HCT116 (cell line): Measurements from ENCODE around the gene SLC17A1. TPM values are rescaled to one million over a fixed set of nuclear protein-coding genes. Genes with fewer than 3 reads are reported as not detected.
"Not testable (repeated sequence)": the region's sequence is repeated elsewhere in the genome, so short reads cannot be mapped to it uniquely, and the experiment has no call there.

Experiments used
- ATAC-seq: fragments of 200-7000 bp; cut with Tn5 transposase; 2 replicates; pipeline ENCODE4 v1.9.1; 2020; ENCODE audit warnings: mild to moderate bottlenecking, moderate library complexity
- BruUV-seq: library from RNA; stranded (reverse); fragments of 400-500 nt; replicated peaks from 2 replicates; lab custom pipeline; 2021; lab: Mats Ljungman, UMichigan
- CTCF ChIA-PET: fragments of 300-600 bp; sonication (Branson Sonifier 250); formaldehyde crosslinking; loops from one replicate; lab custom pipeline; 2021; ENCODE audit warnings: antibody characterized with exemption; lab: Charles Lee
- POLR2A ChIA-PET: fragments of 300-600, 350-600 bp; sonication (Branson Sonifier 250); formaldehyde crosslinking; loops from one replicate; lab custom pipeline; 2021; ENCODE audit warnings: antibody characterized with exemption; lab: Charles Lee
- RAD21 ChIA-PET, 2 experiments: fragments of 300-600 bp; sonication (Branson Sonifier 250); formaldehyde crosslinking; loops; one replicate each; lab custom pipeline; 2023; ENCODE audit warnings: low total read pairs in 2 of 2; ENCODE audit not compliant: uncharacterized antibody in 2 of 2, unreplicated experiment in 2 of 2, low non-redundant PET in 1 of 2; lab: Charles Lee
- DNase-seq: peaks from one replicate; pipeline ENCODE4 v3.0.0-alpha.2; 2010; ENCODE audit warnings: low read depth, low spot score
- H2AFZ ChIP-seq: fragments of 200-600 bp; shearing (Covaris generic), sonication (generic); 2 replicates; pipeline ENCODE4 v1.6.1; 2017; ENCODE audit warnings: low read depth, mixed run types, mixed read lengths, antibody characterized with exemption, low read length; ENCODE audit not compliant: poor library complexity, severe bottlenecking
- H3K27ac ChIP-seq: 2 replicates; pipeline ENCODE4 v1.5.1; 2012; ENCODE audit warnings: low read depth, low read length
- H3K27me3 ChIP-seq: fragments of 200-600 bp; sonication (generic); 2 replicates; pipeline ENCODE4 v1.6.1; 2016; ENCODE audit warnings: mixed run types, low read length, mixed read lengths; ENCODE audit not compliant: insufficient read depth
- H3K36me3 ChIP-seq, 2 experiments: fragments of 200-500 bp in 1 of 2; fragments of 200-600 bp in 1 of 2; sonication (Bioruptor generic) in 1 of 2; sonication (generic) in 1 of 2; 2 replicates each; pipeline versions ENCODE4 v1.5.1 to v1.6.1; 2014 to 2016; ENCODE audit warnings: low read length in 2 of 2, inconsistent platforms in 1 of 2, mixed read lengths in 1 of 2, mixed run types in 1 of 2; ENCODE audit not compliant: insufficient read depth in 2 of 2, control insufficient read depth in 1 of 2
- H3K4me1 ChIP-seq, 2 experiments: fragments of 200-600 bp in 1 of 2; sonication (generic) in 1 of 2; 2 replicates each; pipeline versions ENCODE4 v1.5.1 to v1.6.1; 2012 to 2017; ENCODE audit warnings: low read length in 2 of 2, inconsistent platforms in 1 of 2, mild to moderate bottlenecking in 1 of 2, mixed read lengths in 1 of 2, mixed run types in 1 of 2, moderate library complexity in 1 of 2; ENCODE audit not compliant: insufficient read depth in 2 of 2, control insufficient read depth in 1 of 2
- H3K4me2 ChIP-seq: fragments of 200-600 bp; sonication (generic); 2 replicates; pipeline ENCODE4 v1.6.1; 2017; ENCODE audit warnings: mixed run types, low read length, mixed read lengths
- H3K4me3 ChIP-seq, 2 experiments: fragments of 200-600 bp in 1 of 2; sonication (generic) in 1 of 2; replicated peaks in 1 of 2; 2 replicates each; pipeline ENCODE4 v1.5.1; 2011 to 2016; ENCODE audit warnings: low read length in 2 of 2, control low read depth in 1 of 2, low read depth in 1 of 2, mild to moderate bottlenecking in 1 of 2, mixed read lengths in 1 of 2, mixed run types in 1 of 2
- H3K79me2 ChIP-seq: fragments of 200-600 bp; sonication (generic); 2 replicates; pipeline ENCODE4 v1.6.1; 2017; ENCODE audit warnings: mild to moderate bottlenecking, mixed run types, low read length, moderate library complexity, mixed read lengths; ENCODE audit not compliant: insufficient read depth
- H3K9ac ChIP-seq: fragments of 200-600 bp; sonication (generic); 2 replicates; pipeline ENCODE4 v1.6.1; 2016; ENCODE audit warnings: low read length, mixed read lengths
- H3K9me2 ChIP-seq: fragments of 200-600 bp; sonication (generic), shearing (Covaris generic); 2 replicates; pipeline ENCODE4 v1.6.1; 2017; ENCODE audit warnings: mixed run types, mild to moderate bottlenecking, moderate library complexity; ENCODE audit not compliant: insufficient read depth
- H3K9me3 ChIP-seq, 2 experiments: fragments of 200-500 bp in 1 of 2; fragments of 200-600 bp in 1 of 2; sonication (Bioruptor generic) in 1 of 2; sonication (generic) in 1 of 2; 2 replicates each; pipeline ENCODE4 v1.6.1; 2014 to 2017; ENCODE audit warnings: low read length in 2 of 2, mixed read lengths in 2 of 2, inconsistent platforms in 1 of 2, low read depth in 1 of 2, mild to moderate bottlenecking in 1 of 2, mixed run types in 1 of 2, moderate library complexity in 1 of 2; ENCODE audit not compliant: control insufficient read depth in 1 of 2, insufficient read depth in 1 of 2
- H4K20me1 ChIP-seq: fragments of 200-600 bp; sonication (generic), shearing (Covaris generic); 2 replicates; pipeline ENCODE4 v1.6.1; 2017; ENCODE audit warnings: mixed run types, mild to moderate bottlenecking, moderate library complexity; ENCODE audit not compliant: insufficient read depth
- CBX3 ChIP-seq: IDR thresholded peaks from 2 replicates; pipeline ENCODE4 v1.6.1; 2012; ENCODE audit warnings: low read depth
- CEBPB ChIP-seq: IDR thresholded peaks from 2 replicates; pipeline ENCODE4 v1.6.1; 2012; ENCODE audit warnings: low read depth
- CTCF ChIP-seq, 3 experiments: fragments of 200-600 bp in 1 of 3; sonication (generic) in 1 of 3; IDR thresholded peaks in 2 of 3; conservative IDR thresholded peaks in 1 of 3; 2 replicates each; pipeline ENCODE4 v1.5.1; 2012 to 2017; ENCODE audit warnings: low read depth in 2 of 3, low read length in 2 of 3, antibody characterized with exemption in 1 of 3, borderline replicate concordance in 1 of 3, control low read depth in 1 of 3, mild to moderate bottlenecking in 1 of 3, mixed read lengths in 1 of 3, mixed run types in 1 of 3, moderate library complexity in 1 of 3; ENCODE audit not compliant: insufficient read depth in 1 of 3
- EGR1 ChIP-seq: IDR thresholded peaks from 2 replicates; pipeline ENCODE4 v1.6.1; 2012; ENCODE audit warnings: low read depth
- ELF1 ChIP-seq: IDR thresholded peaks from 2 replicates; pipeline ENCODE4 v1.6.1; 2012; ENCODE audit warnings: low read depth, borderline replicate concordance
- FOSL1 ChIP-seq: IDR thresholded peaks from 2 replicates; pipeline ENCODE4 v1.6.1; 2012; ENCODE audit warnings: low read depth
- POLR2A ChIP-seq: IDR thresholded peaks from 2 replicates; pipeline ENCODE4 v1.7.0; 2011; ENCODE audit warnings: borderline replicate concordance; ENCODE audit not compliant: insufficient read depth, insufficient read length; ENCODE audit errors: extremely low read depth
- RAD21 ChIP-seq: IDR thresholded peaks from 2 replicates; pipeline ENCODE4 v1.6.1; 2012; ENCODE audit warnings: low read depth, mild to moderate bottlenecking
- TCF7L2 ChIP-seq: IDR thresholded peaks from 2 replicates; pipeline ENCODE4 v1.7.0; 2011; ENCODE audit warnings: borderline replicate concordance, inconsistent platforms; ENCODE audit not compliant: insufficient read depth, insufficient read length; ENCODE audit errors: extremely low read depth
- YY1 ChIP-seq: IDR thresholded peaks from 2 replicates; pipeline ENCODE4 v1.6.1; 2011; ENCODE audit warnings: low read length, low read depth, moderate library complexity, mild to moderate bottlenecking; ENCODE audit not compliant: insufficient replicate concordance; ENCODE audit errors: extremely low read depth
- ZFX ChIP-seq: fragments of 450-650 bp; IDR thresholded peaks from 2 replicates; pipeline ENCODE4 v1.6.1; 2017
- ZNF274 ChIP-seq: fragments of 200-500 bp; sonication (Bioruptor generic); IDR thresholded peaks from 2 replicates; pipeline ENCODE4 v1.6.1; 2014; ENCODE audit warnings: mild to moderate bottlenecking, low read depth, low read length, inconsistent platforms
- intact Hi-C: fragments of 100-400 bp; cut with micrococcal nuclease; formaldehyde crosslinking; loops from 2 replicates; pipeline ENCODE4 v1.10.0; 2022
- total RNA-seq: library from RNA; stranded (reverse); gene quantifications from one replicate; pipeline ENCODE4 v1.2.1, GENCODE V29; 2021; ENCODE audit not compliant: unreplicated experiment

The SLC17A1 gene
- total RNA-seq, 1 experiment from 2014 or later: not detected

GRCh38 chr6:25750906-25751305, 80.9 kb downstream of the SLC17A1 start:
- CTCF ChIA-PET: interaction anchor here (0.6 kb wide), 1 partner anchor 335 kb away, joined by 3 read pairs; no protein-coding TSS in a partner anchor
- H3K4me1 ChIP-seq: no peaks in the 10 kb centered on the region

DNA sequence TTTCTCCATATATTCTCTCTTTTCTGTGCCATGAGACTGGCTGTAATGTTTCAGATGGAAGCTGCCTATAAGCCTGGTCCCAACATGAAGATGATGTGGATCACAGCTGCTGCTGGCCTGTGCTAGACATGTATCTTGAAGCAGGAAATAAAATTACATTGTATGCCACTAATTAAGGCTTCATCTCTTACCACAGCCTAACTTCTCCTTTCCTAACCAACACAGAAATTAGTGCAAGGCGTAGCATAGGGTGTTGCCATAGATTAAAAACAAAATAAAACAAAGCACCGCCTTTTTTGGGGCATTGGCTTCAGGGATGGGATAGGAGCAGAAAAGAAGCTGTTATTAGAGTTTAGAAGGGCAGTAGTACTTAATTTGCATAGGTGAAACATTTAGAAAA, 82.0 kb downstream of the SLC17A1 start:
- H3K27me3 ChIP-seq: no peaks in the 10 kb centered on the region
- no peak overlapping the region for H3K27ac ChIP-seq
- ChIA-PET POLR2A (interaction anchor here (0.7 kb wide), 1 partner anchor 17 kb away, joined by 4 read pairs; no protein-coding TSS in a partner anchor), RAD21 (no interaction called here), CTCF (no interaction called here)
- H4K20me1 ChIP-seq: no peaks in the 10 kb centered on the region
- no peaks in the 10 kb centered on the region for H3K79me2 ChIP-seq
- H2AFZ ChIP-seq: no peak overlapping the region
- no peak overlapping the region for H3K4me3 ChIP-seq
- BruUV-seq: no TSS peak
- TF ChIP-seq RAD21 (no peak), CTCF (IDR thresholded peaks at IDR 0.05 in 2 of 3, conservative IDR thresholded peaks at IDR 0.05 in 1 of 3; ENCODE audit: borderline replicate concordance in 1 of 3, insufficient read depth in 1 of 3, low read depth in 2 of 3, low read length in 2 of 3) (no peak), TCF7L2 (no peak), ZFX (no peak)
- H3K9ac ChIP-seq: no peak overlapping the region
- no peaks in the 10 kb centered on the region for H3K9me2 ChIP-seq
- no peaks in the 10 kb centered on the region for H3K36me3 ChIP-seq
- DNase-seq: no peak
- H3K4me2 ChIP-seq: no peak overlapping the region
- H3K9me3 ChIP-seq: no peaks in the 10 kb centered on the region
- H3K4me1 ChIP-seq: no peaks in the 10 kb centered on the region
- intact Hi-C loops: no loop called here
- no peak for ATAC-seq

More at GRCh38 chr6:25750906-25751305, 80.9 kb downstream of the SLC17A1 start:
- no peak overlapping the region for H3K4me3 ChIP-seq
- ChIA-PET RAD21 (no interaction called here), POLR2A (no interaction called here)
- H2AFZ ChIP-seq: no peak overlapping the region
- no peaks in the 10 kb centered on the region for H3K79me2 ChIP-seq
- no peak for ATAC-seq
- H3K9ac ChIP-seq: no peak overlapping the region
- no peaks in the 10 kb centered on the region for H3K36me3 ChIP-seq
- no peak overlapping the region for H3K27ac ChIP-seq
- intact Hi-C loops: no loop called here
- H3K9me2 ChIP-seq: no peaks in the 10 kb centered on the region
- DNase-seq: no peak
- TF ChIP-seq RAD21 (no peak), CBX3 (no peak), YY1 (no peak), ELF1 (no peak), EGR1 (no peak), POLR2A (no peak), FOSL1 (no peak), CEBPB (no peak), ZNF274 (no peak)
- no TSS peak for BruUV-seq
- H3K4me2 ChIP-seq: no peak overlapping the region
- no peaks in the 10 kb centered on the region for H3K9me3 ChIP-seq
- H3K27me3 ChIP-seq: no peaks in the 10 kb centered on the region
- no peaks in the 10 kb centered on the region for H4K20me1 ChIP-seq

- CTCF ChIA-PET: not testable (repeated sequence)
Measured at GRCh38 chr6:25748601-25749517, 83.0 kb downstream of the SLC17A1 start.

More at GRCh38 chr6:25748601-25749517, 83.0 kb downstream of the SLC17A1 start:
- H4K20me1 ChIP-seq, ATAC-seq, H2AFZ ChIP-seq, H3K4me3 ChIP-seq, H3K27me3 ChIP-seq, H3K27ac ChIP-seq, H3K9ac ChIP-seq, H3K36me3 ChIP-seq, POLR2A ChIA-PET, H3K9me3 ChIP-seq, DNase-seq, RAD21 ChIA-PET, H3K79me2 ChIP-seq, H3K4me2 ChIP-seq, intact Hi-C loops, H3K4me1 ChIP-seq, H3K9me2 ChIP-seq, BruUV-seq: not testable (repeated sequence)
